ENCODE results near the gene HGFAC. TPM values are rescaled to one million over a fixed set of nuclear protein-coding genes. Genes with fewer than 3 reads are reported as not detected.

HGFAC gene
- total and polyA plus RNA-seq, 9 donors, result 0.51 to 2.5 (median 1.5) TPM

DNA sequence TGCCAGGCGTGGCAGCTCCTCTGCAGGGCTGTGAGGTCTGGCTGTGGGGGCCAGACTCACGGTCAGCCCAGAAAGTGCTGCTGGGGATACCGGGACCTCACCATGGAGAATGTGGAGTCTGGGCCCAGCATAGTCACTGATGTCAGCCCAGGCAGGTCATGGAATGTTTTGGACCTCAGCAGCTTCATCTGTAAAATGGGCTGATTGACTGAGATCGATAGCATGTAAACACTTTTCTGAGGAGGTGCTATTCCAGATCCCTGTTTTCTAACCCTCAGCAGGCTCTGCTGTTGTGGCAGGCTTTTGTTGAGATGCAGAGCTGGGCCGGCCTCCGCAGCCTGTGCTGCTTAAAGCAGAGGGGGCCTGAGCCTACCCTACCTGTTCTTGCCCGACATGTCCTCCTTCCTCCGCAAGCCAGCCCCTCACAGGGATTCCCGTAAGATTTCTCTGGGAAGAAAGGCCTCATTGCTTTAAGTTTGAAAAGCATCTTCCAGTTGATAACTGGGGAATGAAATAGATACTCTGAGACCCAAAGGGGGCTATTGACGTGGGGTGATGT is 38.3 kb upstream of the HGFAC start:
- H3K27ac ChIP-seq (ENCODE audit: low read length), result no peak overlapping the region

DNA sequence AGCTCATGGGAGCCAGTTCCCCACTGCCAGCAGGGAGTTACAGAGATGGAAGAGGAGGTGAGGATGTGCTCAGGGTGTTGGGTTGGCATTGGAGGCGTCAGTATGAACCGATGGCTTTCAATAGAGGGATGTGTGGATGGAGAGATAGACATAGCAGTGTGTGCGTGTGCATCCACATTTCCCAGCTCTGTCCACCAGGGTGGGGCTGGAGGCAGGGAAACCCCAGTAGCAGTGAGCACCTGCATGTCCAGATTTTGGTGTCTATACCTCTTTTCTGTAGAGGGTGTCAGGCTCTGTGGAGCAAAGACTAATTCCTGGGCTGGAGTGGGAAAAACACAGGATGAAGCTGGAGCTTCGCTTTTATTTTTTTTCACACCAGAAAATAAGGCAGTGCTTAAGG is 37.2 kb upstream of the HGFAC start:
- no peak for DNase-seq
- H3K27me3 ChIP-seq (ENCODE audit: control insufficient read depth, insufficient read depth, low read length), result no peaks in the 10 kb centered on the region
- no peak overlapping the region for H3K27ac ChIP-seq (ENCODE audit: low read length)
- 100% methylated on average over 3 of the region's 4 CpGs for WGBS (ENCODE audit: insufficient coverage)
- peaks cover 2% of the 10 kb centered on the region for H3K36me3 ChIP-seq (ENCODE audit: control insufficient read depth, insufficient read depth, low read length)
- peaks cover 14% of the 10 kb centered on the region for H3K9me3 ChIP-seq (replicated peaks; ENCODE audit: control insufficient read depth, low read depth, low read length)
- no peaks in the 10 kb centered on the region for H3K4me1 ChIP-seq (ENCODE audit: control insufficient read depth, insufficient read depth, low read length)
- H3K4me3 ChIP-seq (ENCODE audit: low read length), result no peak overlapping the region

More for the DNA sequence above, 38.3 kb upstream of the HGFAC start:
- peaks cover 2% of the 10 kb centered on the region for H3K36me3 ChIP-seq (ENCODE audit: control insufficient read depth, insufficient read depth, low read length)
- H3K9me3 ChIP-seq (replicated peaks; ENCODE audit: control insufficient read depth, low read depth, low read length), result peaks cover 14% of the 10 kb centered on the region
- 86% methylated on average over 8 of the region's 10 CpGs for WGBS (ENCODE audit: insufficient coverage)
- H3K27me3 ChIP-seq (ENCODE audit: control insufficient read depth, insufficient read depth, low read length), result no peaks in the 10 kb centered on the region
- no peak for DNase-seq
- no peak overlapping the region for H3K4me3 ChIP-seq (ENCODE audit: low read length)
- H3K4me1 ChIP-seq (ENCODE audit: control insufficient read depth, insufficient read depth, low read length), result no peaks in the 10 kb centered on the region

DNA sequence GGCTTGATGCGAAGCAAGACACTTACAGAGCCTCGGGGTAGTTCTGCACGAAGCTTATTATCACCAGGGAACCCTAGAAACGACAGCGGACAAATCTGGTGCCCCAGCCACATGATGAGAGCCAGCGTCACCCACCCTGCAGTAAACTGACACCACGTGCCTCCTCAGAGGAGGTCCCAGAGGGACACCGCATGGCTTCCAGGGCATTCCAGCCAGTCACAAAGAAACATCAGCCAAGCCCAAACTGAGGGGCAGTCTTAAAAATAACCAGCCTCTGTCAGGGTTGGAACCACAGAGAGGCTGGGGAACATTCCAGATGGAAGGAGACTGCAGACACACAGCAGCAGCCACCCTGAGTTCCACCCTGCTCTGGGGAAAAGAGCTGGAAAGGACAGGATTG is 36.6 kb upstream of the HGFAC start:
- H3K27ac ChIP-seq (ENCODE audit: low read length), result no peak overlapping the region

DNA sequence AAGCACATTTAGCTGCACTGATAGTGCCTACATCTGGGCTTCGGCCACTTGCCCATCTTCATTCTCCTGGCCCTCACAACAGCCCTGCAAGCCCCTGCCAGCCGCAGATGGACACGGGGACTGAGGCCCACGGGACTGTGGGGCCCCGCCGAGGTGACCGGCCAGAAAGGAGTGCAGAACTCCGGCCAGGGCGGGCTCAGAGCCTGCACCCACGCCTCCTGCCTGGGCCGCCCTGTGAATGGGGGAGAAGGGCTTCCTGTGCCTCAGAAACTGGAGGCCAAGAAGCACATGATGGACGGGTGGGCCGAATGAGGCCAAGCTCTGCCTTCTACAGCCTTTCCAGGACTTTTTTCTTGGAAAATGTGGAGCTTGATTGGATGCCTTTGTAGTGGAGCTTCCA is 35.7 kb upstream of the HGFAC start:
- Histone ChIP-seq H3K4me3 (ENCODE audit: low read length) (no peak overlapping the region), H3K36me3 (ENCODE audit: control insufficient read depth, insufficient read depth, low read length) (peaks cover 2% of the 10 kb centered on the region), H3K27me3 (ENCODE audit: control insufficient read depth, insufficient read depth, low read length) (no peaks in the 10 kb centered on the region), H3K27ac (ENCODE audit: low read length) (no peak overlapping the region), H3K4me1 (ENCODE audit: control insufficient read depth, insufficient read depth, low read length) (no peaks in the 10 kb centered on the region), H3K9me3 (replicated peaks; ENCODE audit: control insufficient read depth, low read depth, low read length) (peaks cover 14% of the 10 kb centered on the region)
- no peak for DNase-seq
- WGBS (ENCODE audit: insufficient coverage), result 97% methylated on average over 6 of the region's 13 CpGs

More for the DNA sequence above, 36.6 kb upstream of the HGFAC start:
- H3K4me3 ChIP-seq (ENCODE audit: low read length), result no peak overlapping the region
- H3K36me3 ChIP-seq (ENCODE audit: control insufficient read depth, insufficient read depth, low read length), result peaks cover 2% of the 10 kb centered on the region
- 83% methylated on average over 7 of the region's 8 CpGs for WGBS (ENCODE audit: insufficient coverage)
- H3K4me1 ChIP-seq (ENCODE audit: control insufficient read depth, insufficient read depth, low read length), result no peaks in the 10 kb centered on the region
- no peak for DNase-seq
- H3K9me3 ChIP-seq (replicated peaks; ENCODE audit: control insufficient read depth, low read depth, low read length), result peaks cover 14% of the 10 kb centered on the region
- no peaks in the 10 kb centered on the region for H3K27me3 ChIP-seq (ENCODE audit: control insufficient read depth, insufficient read depth, low read length)

DNA sequence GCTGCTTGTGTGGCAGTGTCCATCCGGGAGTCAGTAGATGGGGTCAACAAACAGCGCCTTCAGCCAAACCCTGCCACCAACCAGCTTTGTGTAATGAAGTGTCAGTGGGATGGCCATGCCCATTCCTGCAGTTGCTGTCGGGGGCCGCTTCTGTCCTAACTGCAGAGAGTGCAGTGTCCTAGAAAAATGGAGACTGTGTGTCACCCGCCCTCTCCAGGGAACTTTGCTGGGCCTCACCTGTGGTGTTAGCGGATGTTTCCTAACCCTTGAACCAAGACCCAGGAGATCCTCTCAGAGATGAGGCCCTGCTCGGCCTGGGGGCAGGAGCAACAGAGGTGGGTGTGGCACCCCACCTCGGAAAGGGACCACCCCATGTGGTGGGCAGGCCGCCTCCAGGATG is 35.3 kb upstream of the HGFAC start:
- Histone ChIP-seq H3K4me3 (ENCODE audit: low read length) (no peak overlapping the region), H3K4me1 (ENCODE audit: control insufficient read depth, insufficient read depth, low read length) (no peaks in the 10 kb centered on the region), H3K27me3 (ENCODE audit: control insufficient read depth, insufficient read depth, low read length) (no peaks in the 10 kb centered on the region), H3K9me3 (replicated peaks; ENCODE audit: control insufficient read depth, low read depth, low read length) (peaks cover 14% of the 10 kb centered on the region), H3K36me3 (ENCODE audit: control insufficient read depth, insufficient read depth, low read length) (peaks cover 2% of the 10 kb centered on the region), H3K27ac (ENCODE audit: low read length) (no peak overlapping the region)
- DNase-seq, result no peak
- WGBS (ENCODE audit: insufficient coverage), result 84% methylated on average over 8 of the region's 9 CpGs

DNA sequence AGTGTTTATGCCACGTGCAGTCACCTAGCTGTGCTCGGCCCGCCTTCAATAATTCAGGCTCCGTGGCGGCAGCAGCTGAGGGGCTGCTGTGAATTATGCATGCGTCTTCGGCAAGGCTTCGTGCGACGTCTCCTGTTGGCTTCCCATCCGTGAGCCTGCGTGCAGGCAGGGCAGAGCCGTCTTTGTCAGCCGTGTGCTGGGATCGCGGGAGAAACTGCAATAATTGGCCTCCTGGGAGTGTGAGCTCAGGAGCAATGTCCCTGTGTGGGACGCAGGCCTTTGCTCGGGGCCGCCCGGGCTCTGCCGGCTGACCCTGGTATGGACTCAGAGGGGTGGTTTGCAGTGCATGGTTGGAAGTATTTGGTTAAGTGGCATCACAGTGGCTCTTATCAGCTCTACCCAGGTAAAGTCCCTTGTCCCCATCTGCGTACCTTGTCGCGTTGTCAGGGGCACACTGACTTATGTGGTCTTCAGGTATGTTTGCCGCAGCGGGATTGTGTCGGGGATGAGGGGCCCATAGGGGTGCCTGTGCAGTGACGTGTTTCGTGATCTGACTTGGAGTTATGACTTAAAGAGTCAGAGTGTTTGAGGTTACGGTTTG is 34.5 kb upstream of the HGFAC start:
- H3K36me3 ChIP-seq (ENCODE audit: control insufficient read depth, insufficient read depth, low read length), result peaks cover 2% of the 10 kb centered on the region
- no peak overlapping the region for H3K4me3 ChIP-seq (ENCODE audit: low read length)
- no peaks in the 10 kb centered on the region for H3K27me3 ChIP-seq (ENCODE audit: control insufficient read depth, insufficient read depth, low read length)
- no peaks in the 10 kb centered on the region for H3K4me1 ChIP-seq (ENCODE audit: control insufficient read depth, insufficient read depth, low read length)
- peaks cover 14% of the 10 kb centered on the region for H3K9me3 ChIP-seq (replicated peaks; ENCODE audit: control insufficient read depth, low read depth, low read length)
- 66% methylated on average over 24 of the region's 30 CpGs for WGBS (ENCODE audit: insufficient coverage)
- no peak for DNase-seq
- no peak overlapping the region for H3K27ac ChIP-seq (ENCODE audit: low read length)

DNA sequence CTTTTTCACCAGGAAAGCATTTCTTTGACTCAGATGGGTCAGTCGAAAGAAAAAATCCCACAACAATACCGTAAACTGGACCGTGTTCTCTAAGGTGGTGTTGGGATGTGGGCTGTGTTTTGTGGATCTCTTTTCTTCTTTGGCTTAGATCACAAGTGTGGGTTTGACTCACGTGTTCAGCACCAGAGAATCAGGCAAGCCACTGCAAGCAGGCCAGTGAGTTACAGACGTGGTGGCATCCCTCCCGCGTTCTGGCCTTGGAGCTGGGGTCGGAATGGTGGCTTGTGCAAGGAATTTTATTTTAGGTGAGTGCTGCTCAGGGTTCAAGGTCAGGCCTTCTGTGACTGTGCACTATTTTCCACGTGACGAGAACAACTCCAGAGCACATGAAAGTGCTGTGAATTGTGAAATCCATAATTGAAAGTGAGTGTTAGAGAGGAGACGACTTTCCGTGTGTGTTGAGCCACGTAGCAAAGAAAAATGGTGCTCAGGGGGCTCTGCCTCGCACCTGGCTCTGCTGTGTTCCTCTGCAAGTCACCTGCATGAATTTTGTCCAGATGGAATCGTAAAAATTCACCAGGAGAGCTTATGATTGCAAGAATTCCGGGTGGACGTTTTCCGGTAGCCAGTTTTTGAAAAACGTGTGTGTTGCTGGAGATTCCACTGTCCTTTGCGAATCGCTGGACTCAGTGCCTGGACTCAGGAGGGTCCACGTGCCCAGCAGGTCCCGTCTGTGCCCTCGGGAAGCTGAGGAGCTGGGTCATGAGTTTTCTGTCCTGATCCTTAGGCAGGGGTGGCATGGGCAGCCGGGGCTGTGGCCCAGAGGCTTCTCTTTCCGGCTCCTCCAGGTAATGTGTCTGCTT is 33.6 kb upstream of the HGFAC start:
- 64% methylated on average over 20 of the region's 26 CpGs for WGBS (ENCODE audit: insufficient coverage)
- Histone ChIP-seq H3K4me3 (ENCODE audit: low read length) (no peak overlapping the region), H3K27ac (ENCODE audit: low read length) (no peak overlapping the region), H3K9me3 (replicated peaks; ENCODE audit: control insufficient read depth, low read depth, low read length) (peaks cover 14% of the 10 kb centered on the region), H3K27me3 (ENCODE audit: control insufficient read depth, insufficient read depth, low read length) (no peaks in the 10 kb centered on the region), H3K36me3 (ENCODE audit: control insufficient read depth, insufficient read depth, low read length) (peaks cover 2% of the 10 kb centered on the region), H3K4me1 (ENCODE audit: control insufficient read depth, insufficient read depth, low read length) (no peaks in the 10 kb centered on the region)
- no peak for DNase-seq

DNA sequence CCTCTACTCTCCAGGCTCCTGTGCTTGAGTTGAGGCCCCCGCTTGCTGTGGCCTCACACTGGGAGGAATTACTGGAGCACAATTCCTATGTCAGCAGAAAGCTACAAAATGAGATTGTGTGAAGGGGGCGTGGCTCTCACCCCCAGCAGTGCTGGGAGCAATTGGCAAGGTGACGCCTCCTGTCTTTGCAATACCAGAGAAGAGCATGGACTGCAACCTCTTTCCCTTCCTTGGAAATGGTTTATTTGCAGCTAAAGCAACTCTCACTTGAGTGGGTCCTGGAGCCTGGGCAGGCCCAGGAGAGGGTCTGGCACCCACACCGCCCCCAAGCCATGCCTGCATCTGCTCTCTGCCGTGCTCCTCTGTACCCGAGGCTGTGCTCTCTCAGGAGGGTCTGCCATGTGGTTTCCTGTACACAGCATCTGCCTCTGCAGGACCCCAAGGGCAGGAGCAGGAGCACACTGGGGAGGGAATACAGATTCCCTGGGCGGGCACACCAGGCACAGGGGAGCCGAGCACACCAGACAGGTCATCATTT is 32.9 kb upstream of the HGFAC start:
- Histone ChIP-seq H3K27ac (ENCODE audit: low read length) (no peak overlapping the region), H3K36me3 (ENCODE audit: control insufficient read depth, insufficient read depth, low read length) (peaks cover 2% of the 10 kb centered on the region), H3K4me1 (ENCODE audit: control insufficient read depth, insufficient read depth, low read length) (no peaks in the 10 kb centered on the region), H3K4me3 (ENCODE audit: low read length) (no peak overlapping the region), H3K9me3 (replicated peaks; ENCODE audit: control insufficient read depth, low read depth, low read length) (peaks cover 11% of the 10 kb centered on the region), H3K27me3 (ENCODE audit: control insufficient read depth, insufficient read depth, low read length) (no peaks in the 10 kb centered on the region)
- WGBS (ENCODE audit: insufficient coverage), result 81% methylated on average over 5 of the region's 8 CpGs
- no peak for DNase-seq

DNA sequence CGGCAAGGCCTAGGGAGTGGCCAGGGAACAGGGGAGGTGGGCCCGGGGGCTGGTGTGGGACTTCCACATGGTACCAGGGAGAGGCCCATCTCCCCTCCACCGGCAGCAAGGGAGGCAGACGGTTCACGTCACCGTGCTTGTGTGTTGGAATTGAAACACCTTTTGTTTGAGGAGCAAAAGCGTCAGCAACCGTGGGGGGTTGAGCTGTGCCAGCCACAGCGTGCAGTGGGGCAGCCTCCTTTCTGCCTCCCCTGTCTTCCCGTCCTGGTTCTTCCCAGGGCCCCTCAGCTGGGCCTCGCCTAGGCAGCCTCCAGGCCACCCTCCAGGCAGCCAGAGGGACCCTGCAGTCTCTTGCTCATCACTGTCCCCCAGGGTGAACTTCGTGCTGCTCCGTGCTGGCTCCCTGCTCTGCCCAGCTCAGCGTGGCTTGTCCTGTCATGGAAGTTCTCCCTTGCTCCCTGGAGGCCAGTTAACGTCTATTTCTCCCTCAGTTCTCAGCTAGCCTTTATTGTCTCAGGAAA is 32.1 kb upstream of the HGFAC start:
- Histone ChIP-seq H3K27ac (ENCODE audit: low read length) (no peak overlapping the region), H3K9me3 (replicated peaks; ENCODE audit: control insufficient read depth, low read depth, low read length) (peaks cover 4% of the 10 kb centered on the region), H3K4me1 (ENCODE audit: control insufficient read depth, insufficient read depth, low read length) (peaks cover 5% of the 10 kb centered on the region), H3K4me3 (ENCODE audit: low read length) (no peak overlapping the region), H3K27me3 (ENCODE audit: control insufficient read depth, insufficient read depth, low read length) (no peaks in the 10 kb centered on the region), H3K36me3 (ENCODE audit: control insufficient read depth, insufficient read depth, low read length) (peaks cover 2% of the 10 kb centered on the region)
- no peak for DNase-seq
- WGBS (ENCODE audit: insufficient coverage), result 70% methylated on average over 10 of the region's 15 CpGs
